ENCODE data around the gene RPLP2.

Gene RPLP2

GRCh38 chr11:766106-766935 is 43.4 kb upstream of the RPLP2 start:
- TF ChIP-seq GABPA (IDR thresholded peaks at IDR 0.05; ENCODE audit: low read depth) (no peak), REST (IDR thresholded peaks at IDR 0.05; ENCODE audit: insufficient replicate concordance, low read depth) (no peak), POLR2AphosphoS5 (IDR thresholded peaks at IDR 0.05; ENCODE audit: low read depth) (no peak), CTCF (IDR thresholded peaks at IDR 0.05; ENCODE audit: insufficient read depth, low read length) (no peak), SPI1 (IDR thresholded peaks at IDR 0.05; ENCODE audit: borderline replicate concordance, low read depth) (no peak)
- no peak for DNase-seq (ENCODE audit: low read depth in 1 of 2, low spot score in 1 of 2)
- Histone ChIP-seq H3K27me3 (ENCODE audit: insufficient read depth, poor library complexity, severe bottlenecking) (no peaks in the 10 kb centered on the region), H3K27ac (replicated peaks) (no peak overlapping the region), H3K4me3 (replicated peaks; ENCODE audit: insufficient read depth, low read length) (no peak overlapping the region)

GRCh38 chr11:766936-767210 is 42.9 kb upstream of the RPLP2 start:
- no peak for DNase-seq (ENCODE audit: low read depth in 1 of 2, low spot score in 1 of 2)
- TF ChIP-seq REST (IDR thresholded peaks at IDR 0.05; ENCODE audit: insufficient replicate concordance, low read depth): no peak
- TF ChIP-seq GABPA (IDR thresholded peaks at IDR 0.05; ENCODE audit: low read depth): no peak
- TF ChIP-seq SPI1 (IDR thresholded peaks at IDR 0.05; ENCODE audit: borderline replicate concordance, low read depth): no peak
- no peak for TF ChIP-seq POLR2AphosphoS5 (IDR thresholded peaks at IDR 0.05; ENCODE audit: low read depth)
- TF ChIP-seq CTCF (IDR thresholded peaks at IDR 0.05; ENCODE audit: insufficient read depth, low read length): no peak
- Histone ChIP-seq H3K4me3 (replicated peaks; ENCODE audit: insufficient read depth, low read length) (no peak overlapping the region), H3K27me3 (ENCODE audit: insufficient read depth, poor library complexity, severe bottlenecking) (no peaks in the 10 kb centered on the region), H3K27ac (replicated peaks) (no peak overlapping the region)

GRCh38 chr11:767238-767637 is 42.5 kb upstream of the RPLP2 start:
- Histone ChIP-seq H3K27ac (replicated peaks) (no peak overlapping the region), H3K4me3 (replicated peaks; ENCODE audit: insufficient read depth, low read length) (no peak overlapping the region), H3K27me3 (ENCODE audit: insufficient read depth, poor library complexity, severe bottlenecking) (no peaks in the 10 kb centered on the region)
- TF ChIP-seq POLR2AphosphoS5 (IDR thresholded peaks at IDR 0.05; ENCODE audit: low read depth) (no peak), REST (IDR thresholded peaks at IDR 0.05; ENCODE audit: insufficient replicate concordance, low read depth) (no peak), SPI1 (IDR thresholded peaks at IDR 0.05; ENCODE audit: borderline replicate concordance, low read depth) (no peak), CTCF (IDR thresholded peaks at IDR 0.05; ENCODE audit: insufficient read depth, low read length) (no peak), GABPA (IDR thresholded peaks at IDR 0.05; ENCODE audit: low read depth) (no peak)
- DNase-seq (ENCODE audit: low read depth in 1 of 2, low spot score in 1 of 2): no peak

Measured in HL-60 (cell line).